Tibial artery (tissue), 4 donors: ENCODE results near the gene PRB4.
"Not testable (repeated sequence)": the region's sequence is repeated elsewhere in the genome, so short reads cannot be mapped to it uniquely, and the experiment has no call there.

Source experiments
- DNase-seq, 2 donors: peaks; one replicate each; pipeline ENCODE4 v3.0.0-alpha.2; 2019
- H3K27ac ChIP-seq, 2 donors: fragments of 200-600 bp; sonication (generic) in 1 of 2; 1 replicate in 1 of 2; 2 replicates in 1 of 2; pipeline ENCODE4 v1.5.1; 2018 to 2019; ENCODE audit warnings: mild to moderate bottlenecking in 1 of 2
- H3K27me3 ChIP-seq, 2 donors: fragments of 200-600 bp; sonication (generic) in 1 of 2; one replicate each; pipeline versions ENCODE4 v1.5.1 to v1.6.0; 2016 to 2019
- H3K36me3 ChIP-seq, 3 donors: fragments of 200-600 bp; sonication (generic) in 2 of 3; one replicate each; pipeline ENCODE4 v1.5.1; 2016 to 2019; ENCODE audit warnings: mild to moderate bottlenecking in 2 of 3
- H3K4me1 ChIP-seq, 4 donors: fragments of 200-600 bp; sonication (generic) in 2 of 4; 1 replicate in 3 of 4; 2 replicates in 1 of 4; pipeline ENCODE4 v1.5.1; 2016 to 2019
- H3K4me3 ChIP-seq, 2 donors: fragments of 200-600 bp; sonication (generic) in 1 of 2; 1 replicate in 1 of 2; 2 replicates in 1 of 2; pipeline ENCODE4 v1.5.1; 2018 to 2019; ENCODE audit warnings: mild to moderate bottlenecking in 2 of 2
- H3K9me3 ChIP-seq, 3 donors: fragments of 200-600 bp; sonication (generic) in 1 of 3; one replicate each; pipeline ENCODE4 v1.5.1; 2016 to 2019
- CTCF ChIP-seq, 2 experiments: fragments of 200-600 bp in 1 of 2; fragments of 450-650 bp in 1 of 2; IDR thresholded peaks; one replicate each; pipeline ENCODE4 v1.5.1; 2017 to 2019; ENCODE audit warnings: antibody characterized with exemption in 2 of 2, mild to moderate bottlenecking in 1 of 2, moderate library complexity in 1 of 2
- intact Hi-C: fragments of 100-400 bp; cut with DNase I; formaldehyde crosslinking; loops from one replicate; pipeline ENCODE4 v1.15.0; 2023; ENCODE audit warnings: low total_unique reads

The PRB4 gene

GRCh38 chr12:11310336-11310735, at the start of gene PRB4:
TSS of gene PRB4 (minus strand) at chr12:11310436. CDS start at chr12:11310398, 38 bp downstream.
- H3K9me3 ChIP-seq, result peaks cover 0 to 13% (median 0%) of the 10 kb centered on the region in 3 donors
- intact Hi-C loops, result no loop called here
- no peak within 1 kb of the TSS for H3K27ac ChIP-seq
- TF ChIP-seq CTCF (IDR thresholded peaks at IDR 0.05), result no peak
- no peaks in the 10 kb centered on the region for H3K36me3 ChIP-seq
- H3K27me3 ChIP-seq, result no peaks in the 10 kb centered on the region
- no peak for DNase-seq
- H3K4me3 ChIP-seq, result no peak within 1 kb of the TSS
- no peaks in the 10 kb centered on the region for H3K4me1 ChIP-seq

- H3K4me3 ChIP-seq, H3K9me3 ChIP-seq, H3K4me1 ChIP-seq, DNase-seq, H3K27me3 ChIP-seq, H3K27ac ChIP-seq, H3K36me3 ChIP-seq, intact Hi-C loops: not testable (repeated sequence)
Measured at GRCh38 chr12:11351736-11352135, 41.5 kb upstream of the PRB4 start.

GRCh38 chr12:11348439-11348838, 38.2 kb upstream of the PRB4 start:
- intact Hi-C loops, result no loop called here
- H3K27me3 ChIP-seq, result no peaks in the 10 kb centered on the region
- H3K9me3 ChIP-seq, result peaks cover 0 to 6% (median 0%) of the 10 kb centered on the region in 3 donors
- H3K27ac ChIP-seq, result no peak overlapping the region
- no peak for TF ChIP-seq CTCF (IDR thresholded peaks at IDR 0.05)
- no peak overlapping the region for H3K4me3 ChIP-seq
- H3K36me3 ChIP-seq, result no peaks in the 10 kb centered on the region
- H3K4me1 ChIP-seq, result no peaks in the 10 kb centered on the region
- no peak for DNase-seq

GRCh38 chr12:11347810-11348209, 37.6 kb upstream of the PRB4 start:
- Histone ChIP-seq H3K4me1 (no peaks in the 10 kb centered on the region), H3K36me3 (no peaks in the 10 kb centered on the region), H3K4me3 (no peak overlapping the region), H3K9me3 (peaks cover 0 to 6% (median 0%) of the 10 kb centered on the region in 3 donors), H3K27me3 (no peaks in the 10 kb centered on the region), H3K27ac (no peak overlapping the region)
- intact Hi-C loops, result no loop called here
- no peak for DNase-seq
- TF ChIP-seq CTCF (IDR thresholded peaks at IDR 0.05), result no peak

GRCh38 chr12:11344500-11344899, 34.3 kb upstream of the PRB4 start:
- intact Hi-C loops, result no loop called here
- Histone ChIP-seq H3K27ac (no peak overlapping the region), H3K36me3 (no peaks in the 10 kb centered on the region), H3K27me3 (no peaks in the 10 kb centered on the region), H3K4me3 (no peak overlapping the region), H3K4me1 (no peaks in the 10 kb centered on the region), H3K9me3 (peaks cover 0 to 6% (median 4%) of the 10 kb centered on the region in 3 donors)
- TF ChIP-seq CTCF (IDR thresholded peaks at IDR 0.05), result no peak
- no peak for DNase-seq

- no peak for DNase-seq
- TF ChIP-seq CTCF (IDR thresholded peaks at IDR 0.05), result no peak
- H3K9me3 ChIP-seq, result no peaks in the 10 kb centered on the region
- H3K36me3 ChIP-seq, result no peaks in the 10 kb centered on the region
- H3K4me3 ChIP-seq, result no peak overlapping the region
- no peak overlapping the region for H3K27ac ChIP-seq
- H3K27me3 ChIP-seq, result no peaks in the 10 kb centered on the region
- intact Hi-C loops, result no loop called here
- H3K4me1 ChIP-seq, result no peaks in the 10 kb centered on the region
Measured at GRCh38 chr12:11324426-11324825, 14.2 kb upstream of the PRB4 start.
